Esophagus mucosa (tissue), 1 donor: Measurements from ENCODE around the gene SETMAR. TPM values are rescaled to one million over a fixed set of nuclear protein-coding genes. Genes with fewer than 3 reads are reported as not detected.
A peak's percentile ranks its signal among the peaks of the same experiment; 100 is the strongest.
"Not testable (repeated sequence)": the region's sequence is repeated elsewhere in the genome, so short reads cannot be mapped to it uniquely, and the experiment has no call there.

Source experiments
- ATAC-seq: fragments of 200-7000 bp; cut with Tn5 transposase; one replicate; pipeline ENCODE4 v1.9.1; 2020
- total RNA-seq: library from RNA; stranded (reverse); gene quantifications from one replicate; pipeline ENCODE4 v1.2.4, GENCODE V29; 2023
- donor health status: DM: yes; HTN: yes; CAD: no.

Gene SETMAR
- total RNA-seq, 1 donor from 2014 or later = 9.2 TPM

DNA sequence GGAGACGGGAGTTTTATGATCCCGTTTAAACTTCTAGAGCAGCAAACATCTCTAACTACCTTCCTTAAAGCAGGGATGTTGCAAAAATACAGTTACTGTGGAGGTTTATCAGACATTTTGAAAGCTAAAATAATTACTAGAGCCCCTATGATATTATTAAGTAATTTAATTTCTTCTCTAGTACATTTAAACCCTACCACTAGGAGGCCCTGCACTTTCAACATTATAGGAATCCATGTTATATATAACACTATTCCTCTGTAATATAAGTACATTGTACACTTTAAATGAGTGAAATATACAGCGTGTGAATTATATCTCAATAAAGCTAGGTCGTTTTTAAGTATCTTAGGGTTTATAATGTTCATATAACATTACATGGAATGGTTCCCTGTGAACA, 11.5 kb downstream of the SETMAR start:
- ATAC-seq = no peak

GRCh38 chr3:4320096-4320911, 17.1 kb downstream of the SETMAR start:
- no peak for ATAC-seq

- ATAC-seq = no peak
Observed at GRCh38 chr3:4321732-4322131, 18.6 kb downstream of the SETMAR start.

- peak; percentile 50 for ATAC-seq
Observed at GRCh38 chr3:4322635-4323034, 19.5 kb downstream of the SETMAR start.

DNA sequence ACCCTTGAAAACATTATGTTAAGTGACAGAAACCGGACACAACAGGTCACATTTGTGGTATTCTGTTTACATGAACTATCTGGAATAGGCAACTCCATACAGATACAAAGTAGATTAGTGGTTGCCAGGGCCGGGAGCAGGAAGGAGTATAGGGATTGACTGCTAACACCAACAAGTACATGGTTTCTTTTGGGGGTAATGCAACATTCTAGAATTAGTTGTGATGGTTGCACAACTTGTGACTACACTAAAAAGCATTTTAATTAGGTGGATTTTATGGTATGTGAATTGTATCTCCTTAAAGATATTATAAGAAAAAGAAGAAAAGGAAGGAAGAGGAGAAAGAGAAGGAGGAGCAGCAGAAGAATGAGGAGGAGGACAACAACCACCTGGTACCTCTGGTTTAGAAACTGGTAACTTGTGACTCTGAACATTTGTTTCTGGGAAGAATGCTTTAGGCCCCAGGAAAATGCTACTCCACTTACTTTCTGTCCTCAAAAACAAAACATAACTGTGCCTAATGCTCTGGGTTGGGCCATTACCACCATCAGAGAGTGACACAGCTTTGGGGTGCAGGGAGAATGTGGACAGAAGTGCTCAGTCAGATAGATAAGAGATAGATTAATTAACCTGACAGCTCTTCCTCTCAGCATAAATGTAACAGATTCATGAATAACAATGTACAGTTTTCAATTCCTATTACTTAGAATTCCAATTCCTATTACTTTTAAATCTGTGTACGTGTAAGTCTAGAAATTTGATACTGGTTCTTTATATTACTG, 20.3 kb downstream of the SETMAR start:
- no peak for ATAC-seq

- no peak for ATAC-seq
Observed at GRCh38 chr3:4326868-4327267, 23.7 kb downstream of the SETMAR start.

DNA sequence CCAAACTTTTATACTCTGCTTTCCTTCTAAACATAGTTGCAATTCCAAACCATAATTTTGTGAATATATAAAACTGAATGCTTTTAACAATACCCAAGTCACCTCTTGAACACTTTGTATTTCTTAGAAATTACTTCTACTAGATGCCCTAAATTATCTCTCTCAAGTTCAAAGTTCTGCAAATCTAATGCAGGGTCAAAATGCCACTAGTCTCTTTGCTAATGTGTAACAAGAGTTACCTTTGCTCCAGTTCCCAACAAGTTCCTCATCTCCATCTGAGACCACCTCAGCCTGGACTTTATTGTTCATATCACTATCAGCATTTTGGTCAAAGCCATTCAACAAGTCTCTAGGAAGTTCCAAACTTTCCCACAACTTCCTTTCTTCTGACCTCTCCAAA, 26.6 kb downstream of the SETMAR start:
- not testable (repeated sequence) for ATAC-seq

DNA sequence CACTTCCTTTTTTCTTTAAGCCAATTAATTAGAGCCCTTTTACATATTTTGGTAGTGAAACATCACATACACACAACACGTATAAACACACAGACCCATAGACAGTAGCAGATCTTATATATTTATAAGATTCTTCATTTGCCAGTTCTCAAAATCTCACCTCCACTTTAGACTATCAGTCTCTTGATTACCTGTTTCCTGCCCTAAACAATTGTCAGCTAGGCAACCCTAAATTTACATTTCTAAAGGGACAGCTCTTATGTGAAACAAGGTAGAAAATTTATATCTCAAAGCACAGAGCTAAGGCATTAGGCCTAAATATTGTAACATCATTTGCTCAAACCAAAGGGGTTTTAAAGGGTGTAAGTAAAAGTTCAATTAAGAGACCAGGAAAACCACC, 28.9 kb downstream of the SETMAR start:
- ATAC-seq = no peak

DNA sequence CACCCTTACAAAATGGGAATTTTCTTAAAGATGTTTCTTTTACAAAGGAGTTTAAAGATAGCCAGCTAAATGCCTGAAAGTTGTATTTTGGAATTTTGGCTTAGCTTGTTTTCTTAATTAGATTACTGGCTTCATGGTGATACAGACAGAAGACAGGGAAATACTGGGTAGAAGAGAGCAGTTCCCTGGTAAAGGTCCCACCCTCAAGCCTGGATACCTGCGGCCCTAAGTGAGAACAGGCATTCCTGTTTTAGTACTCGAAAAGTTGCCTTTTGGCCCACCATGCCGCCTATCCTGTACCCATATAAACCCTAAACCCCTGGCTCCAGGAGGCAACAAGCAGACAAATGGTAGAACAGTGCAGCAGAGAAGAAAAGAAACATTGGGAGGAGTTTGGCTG, 29.4 kb downstream of the SETMAR start:
- no peak for ATAC-seq

GRCh38 chr3:4332991-4333390, 29.8 kb downstream of the SETMAR start:
- no peak for ATAC-seq

- no peak for ATAC-seq
Observed at GRCh38 chr3:4334548-4334947, 31.4 kb downstream of the SETMAR start.

GRCh38 chr3:4335840-4336562, 32.8 kb downstream of the SETMAR start:
- no peak for ATAC-seq

- ATAC-seq = no peak
Observed at GRCh38 chr3:4336850-4337546, 33.8 kb downstream of the SETMAR start.

DNA sequence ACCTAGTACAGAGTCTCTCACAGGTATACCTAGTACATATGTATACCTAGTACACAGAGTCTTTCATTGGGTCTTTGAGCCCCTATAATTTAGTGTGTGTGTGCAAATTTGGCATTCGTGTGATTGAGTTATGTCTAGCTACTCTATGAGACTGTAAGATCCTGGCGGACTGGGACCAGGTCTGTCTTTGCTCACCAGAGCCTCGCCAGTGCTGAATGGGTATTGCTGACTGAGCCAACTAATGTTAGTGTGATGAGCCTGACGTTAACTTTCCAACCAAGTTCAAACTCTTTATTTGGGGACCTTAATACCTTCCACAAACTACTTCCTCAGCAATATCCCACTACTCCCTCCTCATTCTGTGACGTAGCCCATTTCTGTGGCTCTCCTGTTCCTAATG, 35.6 kb downstream of the SETMAR start:
- no peak for ATAC-seq

- ATAC-seq = no peak
Observed at GRCh38 chr3:4340077-4340410, 36.9 kb downstream of the SETMAR start.

- ATAC-seq = no peak
Observed at GRCh38 chr3:4340411-4341335, 37.5 kb downstream of the SETMAR start.

DNA sequence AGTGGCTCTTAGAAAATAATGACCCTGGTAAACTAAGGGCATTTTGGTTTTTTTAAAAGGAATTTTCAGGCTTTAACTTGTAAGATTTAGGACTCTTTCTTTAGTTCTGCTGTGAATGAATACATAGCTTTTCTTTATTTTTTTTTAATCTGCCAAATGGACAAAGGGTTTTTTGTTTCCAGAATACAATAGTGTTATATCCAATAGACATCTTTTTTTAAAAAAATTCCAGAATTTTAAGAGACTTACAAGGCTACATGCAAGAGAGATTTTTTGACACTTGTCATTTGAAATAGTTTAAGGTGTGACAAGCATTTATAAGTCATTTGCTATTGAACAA, 38.1 kb downstream of the SETMAR start:
- ATAC-seq = no peak

GRCh38 chr3:4343258-4343657, 40.1 kb downstream of the SETMAR start:
- no peak for ATAC-seq

- peak; percentile 77 for ATAC-seq
Observed at GRCh38 chr3:4350789-4351163, 47.6 kb downstream of the SETMAR start.

GRCh38 chr3:4351164-4351855, 48.1 kb downstream of the SETMAR start:
- no peak for ATAC-seq

DNA sequence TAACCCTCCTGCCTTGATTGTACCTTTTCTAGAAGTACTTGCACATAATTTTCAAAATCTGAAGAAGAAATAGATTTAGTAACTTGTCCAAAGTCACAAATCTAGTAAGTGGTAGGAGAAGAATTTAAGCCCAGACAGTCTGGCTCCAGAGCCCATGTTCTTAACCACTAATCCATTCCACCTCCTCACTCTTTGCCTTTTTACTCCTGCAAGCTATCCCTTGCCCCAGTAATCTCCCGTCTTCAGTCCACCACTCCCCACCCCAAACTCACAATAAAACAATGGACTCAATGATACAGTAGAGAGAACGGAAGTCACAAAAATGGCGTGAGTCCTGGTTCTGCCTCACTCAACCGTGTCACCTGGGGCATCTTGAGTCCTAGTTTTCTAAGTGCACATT, 48.7 kb downstream of the SETMAR start:
- ATAC-seq = no peak
